Measurements from ENCODE around the gene PTEN.
"Not testable (repeated sequence)": the region's sequence is repeated elsewhere in the genome, so short reads cannot be mapped to it uniquely, and the experiment has no call there.

Gene PTEN

DNA sequence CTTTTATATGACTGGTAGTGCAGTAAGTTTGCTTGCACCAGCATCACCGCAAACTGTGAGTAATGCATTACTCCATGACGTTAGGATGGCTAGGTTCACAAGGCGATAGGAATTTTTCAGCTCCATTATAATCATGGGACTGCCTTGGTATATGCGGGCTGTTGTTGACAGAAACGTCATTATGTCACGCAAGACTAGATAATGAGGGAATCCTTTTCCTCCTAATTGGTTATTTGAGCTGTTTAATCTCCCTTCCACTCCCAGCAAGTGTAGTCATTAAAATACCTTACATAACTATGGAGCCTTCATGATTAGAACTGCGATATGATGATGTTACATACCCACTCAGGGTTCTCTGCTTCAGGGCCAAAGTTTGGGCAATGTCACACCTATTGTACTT is 17.4 kb upstream of the PTEN start:
- DNase-seq: no peak

GRCh38 chr10:87846711-87847110 is 16.7 kb upstream of the PTEN start:
- DNase-seq: not testable (repeated sequence)

GRCh38 chr10:87847550-87847949 is 15.9 kb upstream of the PTEN start:
- no peak for DNase-seq

DNA sequence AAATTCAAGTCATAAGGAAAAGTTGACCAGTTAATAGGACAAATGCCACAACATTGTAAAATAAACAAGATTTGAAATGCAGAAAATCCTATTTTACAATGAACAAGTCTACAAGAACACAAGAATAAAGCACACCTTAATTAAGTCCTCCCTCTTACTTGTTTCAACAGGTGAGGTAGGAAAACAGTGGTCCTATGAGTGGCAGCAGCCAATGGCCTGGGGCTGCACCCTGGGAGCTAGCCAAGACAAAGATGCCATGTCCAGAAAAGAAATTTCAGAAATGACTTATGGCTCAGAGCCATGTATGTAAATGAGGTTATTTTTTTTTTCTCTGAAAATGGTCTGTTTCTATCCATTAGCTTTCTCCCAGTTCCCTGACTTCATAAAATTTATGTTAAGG is 14.4 kb upstream of the PTEN start:
- DNase-seq: no peak

DNA sequence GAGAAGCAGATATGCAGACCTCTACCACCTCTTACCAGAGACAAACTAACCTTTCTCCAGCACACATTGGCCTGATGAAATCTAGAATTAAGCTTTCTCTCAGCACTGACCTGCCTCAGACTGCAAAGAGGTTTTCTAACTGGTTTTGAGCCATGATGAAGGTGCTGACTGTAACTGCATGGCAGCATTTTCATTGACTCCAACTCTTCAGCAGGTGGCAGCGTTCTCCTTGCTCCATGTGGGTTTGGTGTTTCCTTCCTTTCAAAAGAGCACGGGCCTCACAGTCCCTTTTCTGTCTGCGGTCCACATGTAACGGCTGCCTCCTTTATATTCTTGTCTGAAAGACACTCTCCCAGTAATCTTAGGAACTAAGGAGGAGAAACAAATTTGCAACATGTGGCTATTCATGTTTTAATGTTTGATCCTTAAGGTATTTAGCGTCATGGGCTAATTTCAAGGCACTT is 12.7 kb upstream of the PTEN start:
- peak; percentile 81 for DNase-seq

DNA sequence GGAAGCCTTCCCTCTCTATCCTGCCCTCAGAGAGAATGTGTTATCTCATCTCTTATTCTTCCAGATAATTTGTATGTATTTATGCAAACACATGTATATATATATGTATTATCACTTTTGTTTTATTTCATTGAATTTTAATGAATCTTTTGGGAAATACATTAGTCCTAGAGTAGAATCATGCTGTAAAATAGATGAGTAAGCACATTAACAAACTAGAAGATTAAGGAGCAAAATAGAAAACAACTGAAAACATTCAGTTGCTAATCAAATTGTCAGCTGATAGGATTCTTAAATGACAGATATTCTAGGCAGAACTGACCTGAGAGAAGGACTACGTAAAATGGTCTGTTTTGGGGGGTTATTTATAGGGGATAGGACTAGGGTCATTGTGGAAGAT is 11.3 kb upstream of the PTEN start:
- DNase-seq: no peak

DNA sequence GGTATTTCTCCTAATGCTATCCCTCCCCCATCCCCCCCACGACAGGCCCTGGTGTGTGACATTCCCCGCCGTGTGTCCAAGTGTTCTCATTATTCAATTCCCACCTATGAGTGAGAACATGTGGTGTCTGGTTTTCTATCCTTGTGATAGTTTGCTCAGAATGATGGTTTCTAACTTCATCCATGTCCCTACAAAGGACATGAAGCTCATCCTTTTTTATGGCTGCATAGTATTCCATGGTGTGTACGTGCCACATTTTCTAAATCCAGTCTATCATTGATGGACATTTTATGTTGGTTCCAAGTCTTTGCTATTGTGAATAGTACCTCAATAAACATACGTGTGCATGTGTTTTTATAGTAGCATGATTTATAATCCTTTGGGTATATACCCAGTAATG is 8.2 kb upstream of the PTEN start:
- DNase-seq: not testable (repeated sequence)

DNA sequence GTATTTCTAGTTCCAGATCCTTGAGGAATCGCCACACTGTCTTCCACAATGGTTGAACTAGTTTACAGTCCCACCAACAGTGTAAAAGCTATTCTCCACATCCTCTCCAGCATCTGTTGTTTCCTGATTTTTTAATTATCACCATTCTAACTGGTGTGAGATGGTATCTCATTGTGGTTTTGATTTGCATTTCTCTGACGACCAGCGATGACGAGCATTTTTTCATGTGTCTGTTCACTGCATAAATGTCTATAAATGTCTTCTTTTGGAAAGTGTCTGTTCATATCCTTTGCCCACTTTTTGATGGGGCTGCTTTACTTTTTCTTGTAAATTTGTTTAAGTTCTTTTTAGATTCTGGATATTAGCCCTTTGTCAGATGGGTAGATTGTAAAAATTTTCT is 7.8 kb upstream of the PTEN start:
- DNase-seq: not testable (repeated sequence)

- DNase-seq: peak; percentile 93
These were observed 3.1 kb upstream of the PTEN start for GRCh38 chr10:87860156-87860795.

DNA sequence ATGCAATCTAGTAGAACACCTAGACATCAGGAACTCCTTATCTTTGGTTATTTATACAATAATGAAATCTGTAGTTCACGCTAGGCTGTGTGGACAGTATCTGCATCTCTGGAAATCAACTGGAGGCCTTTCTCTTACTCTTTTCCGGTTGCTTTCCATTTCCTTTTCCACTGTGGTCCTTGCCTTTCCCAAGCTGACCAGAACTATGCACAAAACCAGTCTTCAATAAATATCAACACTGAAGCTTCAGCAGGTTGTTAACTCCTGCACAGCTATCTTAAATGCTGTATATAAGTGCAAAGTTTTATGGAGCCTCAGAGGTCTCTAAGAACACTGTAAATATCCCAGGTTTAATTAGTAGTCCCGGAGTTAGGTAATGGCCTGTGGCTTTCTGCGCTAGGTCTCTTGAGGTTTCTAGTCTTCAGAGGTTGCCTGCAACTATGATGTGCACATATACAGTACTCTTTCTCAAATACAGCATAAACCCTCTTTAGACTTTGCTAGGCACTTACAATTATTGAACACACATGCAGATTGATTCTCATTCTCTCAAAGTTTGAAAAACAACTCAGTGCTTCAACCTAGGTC is 2.5 kb upstream of the PTEN start:
- no peak for DNase-seq

DNA sequence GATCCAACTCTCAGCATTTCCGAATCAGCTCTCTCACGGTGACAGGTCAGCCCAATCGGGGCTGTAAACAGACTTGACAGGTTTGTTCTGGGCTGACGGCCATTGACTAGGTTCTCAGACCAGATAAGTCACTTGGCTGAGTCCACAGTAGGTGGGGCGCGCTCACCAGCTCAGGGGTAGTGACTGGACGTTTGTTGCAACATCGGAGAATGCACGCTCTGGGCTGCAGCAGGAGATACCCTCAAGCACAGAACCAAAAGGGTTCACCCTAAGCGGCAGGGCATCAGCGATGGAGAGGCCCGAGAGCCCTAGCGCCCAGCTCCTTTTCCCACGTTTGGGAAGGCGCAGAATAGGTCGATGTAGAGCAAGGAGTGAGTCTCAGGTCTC is 1.9 kb upstream of the PTEN start:
- DNase-seq: peak; percentile 89

GRCh38 chr10:87861953-87862678 is 1.3 kb upstream of the PTEN start:
- DNase-seq: peak; percentile 99

GRCh38 chr10:87862679-87863052 is 759 bp upstream of the PTEN start:
- DNase-seq: peak; percentile 92

GRCh38 chr10:87863951-87864495 is 598 bp downstream of the PTEN start:
- peak; percentile 65 for DNase-seq

GRCh38 chr10:87864496-87865059 is 1.2 kb downstream of the PTEN start:
- DNase-seq: peak; percentile 68

GRCh38 chr10:87865241-87865881 is 1.9 kb downstream of the PTEN start:
- peak; percentile 67 for DNase-seq

DNA sequence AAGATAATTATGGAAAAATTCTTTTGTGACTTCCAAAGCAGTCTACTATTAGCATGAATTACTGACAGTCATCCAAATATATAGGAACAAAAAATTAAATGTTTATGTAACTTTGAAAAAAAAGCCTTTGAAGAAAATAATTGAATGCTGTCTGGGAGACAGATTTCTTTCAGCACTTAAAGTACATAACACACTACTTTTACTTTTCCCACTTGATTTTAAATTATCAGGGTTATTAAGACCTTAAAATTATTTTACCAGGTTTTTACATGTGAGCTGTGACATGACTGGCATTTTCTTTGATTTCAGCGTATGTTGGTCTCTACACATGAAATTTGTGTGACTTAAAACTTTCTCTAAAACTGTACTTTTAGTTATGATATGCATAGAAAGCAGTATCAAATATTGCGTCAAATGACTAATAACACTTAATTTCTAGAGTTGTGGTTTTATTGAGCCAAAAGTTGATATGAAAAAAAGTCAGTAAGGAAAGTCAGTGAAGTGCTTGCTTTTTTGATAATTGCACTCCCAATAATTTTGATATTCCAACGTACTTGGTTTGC is 3.1 kb downstream of the PTEN start:
- DNase-seq: no peak

- no peak for DNase-seq
These were observed 4.0 kb downstream of the PTEN start for GRCh38 chr10:87867453-87867852.

DNA sequence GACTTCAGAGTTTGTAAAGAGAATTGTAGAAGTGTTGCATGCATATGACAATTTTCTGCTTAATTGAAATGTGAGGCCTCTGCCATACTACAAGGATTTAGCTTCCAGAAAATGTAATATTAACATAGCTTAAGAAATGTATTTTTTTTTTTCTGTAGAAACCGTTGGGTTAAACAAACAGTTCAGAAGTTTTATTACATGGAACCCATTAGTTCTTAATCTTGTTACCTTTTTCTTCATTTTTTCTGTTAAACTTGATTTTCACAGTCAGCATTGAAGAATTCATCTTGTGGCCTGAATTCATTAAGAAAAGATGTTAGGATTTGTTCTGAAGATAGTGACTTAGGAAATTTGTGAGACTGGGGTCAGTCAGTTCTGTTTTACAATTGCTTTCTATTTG is 4.9 kb downstream of the PTEN start:
- peak; percentile 48 for DNase-seq

- not testable (repeated sequence) for DNase-seq
These were observed 5.7 kb downstream of the PTEN start for GRCh38 chr10:87869139-87869538.

GRCh38 chr10:87869773-87870551 is 6.5 kb downstream of the PTEN start:
- no peak for DNase-seq

GRCh38 chr10:87872828-87873227 is 9.4 kb downstream of the PTEN start:
- DNase-seq: no peak

All from OCI-M1 (cell line).